Measurements from ENCODE around the gene CHD2.
"Not testable (repeated sequence)": the region's sequence is repeated elsewhere in the genome, so short reads cannot be mapped to it uniquely, and the experiment has no call there.

CHD2 gene

DNA sequence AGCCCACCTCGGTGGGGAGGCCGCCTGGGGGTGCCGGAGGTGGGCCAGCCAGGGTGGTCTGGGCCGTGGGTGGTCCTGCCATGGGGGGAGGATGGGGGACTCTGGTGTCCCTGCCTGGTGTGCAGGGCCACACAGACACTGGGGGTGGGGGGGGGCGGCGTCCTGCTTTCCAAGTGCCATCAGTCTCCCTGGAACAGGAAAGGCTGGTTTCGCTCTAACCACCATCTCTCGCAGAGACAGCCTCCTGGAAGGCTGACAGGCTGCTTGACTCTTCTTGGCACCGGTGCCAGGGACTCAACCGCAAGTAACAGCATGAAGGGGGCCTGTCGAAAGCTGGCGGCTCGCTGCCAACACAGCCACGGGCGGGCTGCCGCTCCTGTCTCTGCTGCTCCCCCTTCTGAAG is 148.6 kb downstream of the CHD2 start:
- no peak for DNase-seq (ENCODE audit: low read depth in 3 of 3)

- DNase-seq (ENCODE audit: low read depth in 3 of 3): no peak
Observed at GRCh38 chr15:93049233-93049632, 149.1 kb downstream of the CHD2 start.

DNA sequence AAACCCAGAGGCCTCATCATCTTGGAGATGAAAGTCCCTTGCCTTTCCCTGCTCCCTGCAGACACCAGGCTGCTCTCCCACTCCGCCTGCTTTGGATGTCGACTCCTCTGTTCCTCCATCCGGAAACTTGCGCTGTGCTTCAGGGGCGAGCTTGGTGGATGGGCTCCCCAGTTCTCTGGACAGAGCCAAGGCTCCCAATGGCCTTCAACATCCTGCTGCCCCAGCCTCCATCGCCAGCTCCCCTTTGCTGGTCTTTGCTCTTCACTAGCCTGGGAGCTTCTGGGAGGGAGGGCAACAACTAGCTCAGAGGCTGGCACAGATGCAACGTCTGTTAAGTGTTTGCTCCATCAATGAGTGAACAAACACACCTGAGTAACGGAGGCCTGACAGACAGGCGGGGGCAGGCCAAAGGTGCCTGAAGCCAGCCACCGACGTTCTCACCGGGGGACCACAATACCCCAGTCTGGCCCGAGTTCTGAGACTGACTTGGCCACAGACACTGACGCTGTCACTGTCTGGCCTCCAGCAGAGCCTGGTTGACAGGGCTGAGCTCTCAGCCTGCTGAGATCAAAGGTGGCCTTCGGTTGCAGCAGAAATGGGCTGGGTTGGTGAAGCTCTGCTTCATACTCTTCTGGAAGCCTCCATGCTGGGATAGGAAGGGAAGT is 149.9 kb downstream of the CHD2 start:
- DNase-seq (ENCODE audit: low read depth in 3 of 3): no peak

DNA sequence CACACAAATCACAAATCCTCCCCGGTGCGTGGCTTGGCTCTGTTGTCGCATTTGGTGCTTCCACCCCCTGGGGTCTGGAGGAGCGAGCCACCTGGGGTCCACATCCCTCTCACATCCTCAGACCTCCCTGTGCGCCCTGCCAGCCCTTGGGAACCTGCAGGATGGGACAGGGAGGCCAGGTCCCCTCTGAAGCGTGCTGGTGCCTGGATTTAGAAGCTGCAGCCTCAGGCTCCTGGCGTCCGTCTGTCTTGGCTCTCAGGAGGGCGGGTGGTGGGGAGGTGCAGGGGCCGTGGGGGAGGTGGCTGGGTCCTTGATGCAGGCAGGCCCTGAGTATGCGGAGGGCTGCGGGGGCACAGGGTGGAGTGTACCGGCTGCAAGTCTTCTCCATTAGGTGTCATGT is 150.5 kb downstream of the CHD2 start:
- DNase-seq (ENCODE audit: low read depth in 3 of 3): no peak

DNA sequence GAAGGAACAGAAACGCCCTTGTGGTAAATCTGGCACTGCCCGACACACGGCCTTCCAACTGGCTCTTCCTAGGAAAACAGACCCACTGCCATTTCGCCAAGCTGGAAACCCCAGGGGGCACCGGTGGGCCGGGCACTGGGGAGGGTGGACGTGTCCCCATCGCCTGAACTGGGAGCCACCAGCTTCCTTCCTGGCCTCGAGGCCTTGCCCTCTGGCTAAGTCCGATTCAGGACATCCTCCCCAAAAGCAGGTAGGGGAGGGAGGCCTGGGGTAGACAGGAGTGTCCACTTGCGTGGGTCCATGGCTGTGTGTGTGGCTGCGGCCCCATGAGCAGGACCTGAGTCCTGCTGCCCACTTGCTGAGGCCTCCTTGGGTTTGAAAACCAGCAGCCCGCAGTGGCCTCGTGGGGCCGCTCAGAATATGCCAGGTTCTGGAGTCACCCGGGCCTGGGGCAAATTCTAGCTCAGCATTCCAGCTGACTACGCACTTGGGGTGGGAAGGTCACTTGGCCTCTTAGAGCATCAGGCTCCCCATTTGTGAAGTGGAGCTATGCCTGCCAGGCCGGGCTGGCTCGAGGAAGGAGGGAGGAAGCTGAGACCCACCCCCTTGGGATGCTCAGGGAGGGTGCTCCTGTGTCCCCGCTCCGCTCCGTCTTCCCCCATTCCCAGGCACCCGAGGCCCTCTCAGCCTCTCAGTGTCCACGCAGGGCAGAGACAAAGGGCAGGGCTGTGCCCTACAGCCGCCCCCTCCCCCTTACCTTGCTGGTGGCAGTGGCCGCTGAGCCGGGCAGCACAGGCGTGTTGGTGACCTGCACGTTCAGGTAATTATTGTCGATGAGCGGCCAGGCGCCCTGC is 151.3 kb downstream of the CHD2 start:
- no peak for DNase-seq (ENCODE audit: low read depth in 3 of 3)

DNA sequence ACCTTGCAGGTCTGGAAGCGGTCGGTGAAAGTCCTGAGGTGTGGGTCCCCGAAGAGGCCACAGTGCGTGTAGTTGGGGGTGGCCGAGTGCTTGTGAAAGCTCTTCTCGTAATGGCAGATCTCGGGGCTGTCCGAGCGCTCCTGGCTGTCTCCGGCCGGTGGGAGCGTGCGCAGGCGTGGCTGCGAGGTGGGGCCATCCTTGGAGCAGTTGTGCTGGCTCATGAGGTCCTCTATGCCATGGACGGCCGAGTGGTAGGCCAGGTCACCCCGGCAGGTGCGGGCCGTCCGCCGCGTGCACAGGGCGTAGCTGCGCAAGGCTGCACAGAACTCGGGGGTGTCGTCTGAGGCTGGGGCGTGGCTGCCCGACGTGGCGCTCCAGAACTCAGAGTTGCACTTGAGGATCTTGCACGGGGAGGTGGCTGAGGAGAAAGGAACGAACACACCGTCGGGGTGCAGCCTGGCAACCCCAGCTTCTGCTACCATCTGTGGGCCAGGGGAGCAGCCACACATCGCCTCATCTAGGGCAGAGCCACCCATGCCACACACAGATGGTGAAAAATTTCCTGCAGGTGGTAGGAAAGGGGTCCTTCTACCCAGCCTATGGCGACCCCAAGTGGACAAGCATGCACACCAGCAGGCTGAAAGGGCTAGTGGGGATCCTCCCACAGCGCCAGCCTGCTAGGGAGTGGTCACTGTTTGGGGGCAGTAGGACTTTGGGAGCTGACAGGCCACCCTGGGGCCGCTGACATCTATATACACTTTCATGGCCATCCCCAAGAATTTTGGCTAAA is 152.2 kb downstream of the CHD2 start:
- DNase-seq (ENCODE audit: low read depth in 3 of 3): no peak

DNA sequence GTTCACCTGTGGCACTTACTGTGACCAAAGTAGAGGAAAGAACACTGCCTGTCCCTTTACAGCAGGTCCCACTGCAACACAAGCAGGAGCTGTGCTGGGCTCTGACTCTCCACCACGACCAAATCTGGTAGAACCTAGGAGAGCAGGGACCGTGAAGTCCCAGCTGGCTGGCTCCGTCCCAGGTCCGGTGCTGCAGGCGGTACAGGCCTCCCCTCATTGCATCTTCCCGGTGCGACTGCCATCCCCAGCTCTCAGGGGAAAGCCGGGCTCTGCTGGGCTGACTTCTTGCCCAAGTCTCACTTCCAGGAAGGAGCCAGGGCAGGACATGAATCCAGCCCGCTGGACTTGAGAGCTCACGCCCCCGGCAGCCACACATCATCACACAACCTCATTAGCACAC is 155.1 kb downstream of the CHD2 start:
- no peak for DNase-seq (ENCODE audit: low read depth in 3 of 3)

- no peak for DNase-seq (ENCODE audit: low read depth in 3 of 3)
Observed at GRCh38 chr15:93056836-93057235, 156.7 kb downstream of the CHD2 start.

DNA sequence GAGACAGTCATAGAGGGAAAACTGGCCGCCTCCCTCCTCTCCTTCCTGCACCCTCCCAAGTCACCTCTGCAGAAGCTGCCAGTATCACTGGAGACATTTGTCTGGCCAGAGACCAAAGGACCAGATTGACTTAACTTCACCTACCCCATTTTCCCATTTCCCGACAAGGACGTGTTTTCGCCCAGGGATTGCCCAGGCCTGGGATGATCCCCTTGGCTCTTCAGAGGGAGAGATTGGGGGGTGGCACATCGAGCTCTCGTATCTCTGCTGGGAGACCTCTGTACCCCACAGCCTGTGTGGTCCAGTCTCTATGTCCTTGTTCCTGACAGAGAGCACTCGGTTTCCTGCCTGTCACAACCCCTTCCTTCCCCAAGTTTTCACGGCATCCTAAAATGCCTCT is 157.5 kb downstream of the CHD2 start:
- no peak for DNase-seq (ENCODE audit: low read depth in 3 of 3)

DNA sequence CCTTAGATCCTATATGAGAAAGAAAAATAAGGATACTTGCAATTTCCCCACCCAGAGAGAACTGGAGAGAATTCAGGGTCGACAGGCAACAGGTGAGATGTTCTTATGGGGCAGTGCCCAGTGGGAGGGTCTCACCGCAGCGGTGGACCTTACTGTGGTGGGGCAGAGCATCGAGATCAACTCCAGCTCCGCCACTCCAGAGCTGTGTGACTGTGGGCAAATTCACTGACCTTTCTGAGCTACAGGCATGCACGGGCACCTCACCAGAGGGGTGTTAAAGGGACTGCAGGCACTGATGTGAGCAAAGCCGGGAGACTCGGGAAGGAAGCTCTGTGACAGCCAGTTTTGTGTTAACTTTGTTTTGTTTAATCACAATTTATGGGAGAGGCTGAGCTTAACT is 158.0 kb downstream of the CHD2 start:
- no peak for DNase-seq (ENCODE audit: low read depth in 3 of 3)

GRCh38 chr15:93058904-93059427 is 158.8 kb downstream of the CHD2 start:
- DNase-seq (ENCODE audit: low read depth in 3 of 3): no peak

GRCh38 chr15:93059442-93059841 is 159.3 kb downstream of the CHD2 start:
- no peak for DNase-seq (ENCODE audit: low read depth in 3 of 3)

DNA sequence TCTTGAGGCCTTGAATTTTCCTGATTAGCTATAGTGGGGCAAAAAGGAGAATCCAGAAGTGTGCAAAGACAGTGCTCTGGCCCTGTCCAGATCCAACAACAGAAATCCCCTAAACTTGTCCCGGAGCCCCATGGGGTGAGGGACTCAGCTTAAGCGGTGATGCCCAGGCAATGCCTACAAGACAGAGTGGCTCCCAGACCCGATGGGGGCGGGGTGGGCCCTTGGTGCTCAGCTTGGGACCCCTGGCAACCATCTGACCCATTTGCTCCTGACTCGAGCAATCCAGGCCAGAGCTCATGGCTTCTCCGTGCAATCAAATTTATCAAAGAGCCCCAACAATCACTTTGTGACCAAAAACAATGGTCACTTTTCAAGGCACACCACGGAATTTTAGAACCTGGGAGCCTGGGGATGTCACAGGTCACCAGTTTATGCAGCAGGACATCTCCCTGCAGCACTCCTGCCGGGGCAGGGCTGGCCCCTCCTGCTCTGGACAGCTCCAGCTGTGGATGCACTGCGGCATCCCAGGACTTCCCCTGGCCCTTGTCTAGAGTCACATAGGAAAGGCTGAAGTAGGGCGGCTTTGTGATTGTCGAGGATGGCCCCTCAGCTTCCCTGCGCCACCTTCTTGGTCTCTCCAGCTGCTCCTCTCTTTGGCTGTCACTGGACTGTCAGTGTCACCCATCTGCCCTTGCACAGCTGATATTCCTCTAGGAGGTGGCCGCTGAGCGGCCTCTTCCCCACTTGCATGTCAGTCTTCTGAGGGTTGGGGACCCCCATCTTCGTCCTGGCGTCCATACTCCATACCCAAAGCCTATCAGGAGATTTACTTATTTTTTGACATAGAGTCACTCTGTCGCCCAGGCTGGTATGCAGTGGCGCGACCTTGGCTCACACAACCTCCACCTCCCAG is 160.5 kb downstream of the CHD2 start:
- no peak for DNase-seq (ENCODE audit: low read depth in 3 of 3)

DNA sequence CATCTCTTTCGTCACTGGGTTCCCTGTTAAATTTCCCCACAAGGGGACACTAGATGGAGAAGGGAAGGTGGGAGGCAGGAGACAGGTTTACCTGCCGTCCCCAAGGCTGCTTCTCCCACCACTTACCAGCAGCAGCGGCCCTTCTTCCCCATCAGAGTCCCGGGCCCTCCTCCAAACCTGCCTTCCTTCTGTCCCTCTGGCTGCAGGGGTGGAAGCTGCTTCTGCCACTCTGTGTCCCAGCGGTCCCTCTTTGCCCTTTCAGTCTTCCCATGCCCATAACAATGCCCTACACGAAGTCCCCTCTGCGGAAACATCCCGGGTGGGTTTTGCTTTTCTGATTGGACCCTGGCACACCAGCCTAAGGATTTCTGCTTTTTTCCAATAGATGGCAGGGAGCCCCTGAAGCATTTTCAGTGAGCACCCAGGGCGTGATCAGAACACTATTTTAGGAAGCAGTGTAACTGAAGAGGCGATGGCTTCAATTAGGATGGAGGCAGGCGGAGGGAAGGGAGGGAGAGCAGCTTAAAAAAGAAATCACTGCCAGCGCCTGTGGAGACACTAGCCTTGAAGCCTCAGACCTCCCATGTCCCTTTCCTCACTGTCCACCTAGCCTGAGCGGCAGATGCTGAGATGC is 162.6 kb downstream of the CHD2 start:
- DNase-seq (ENCODE audit: low read depth in 3 of 3): not testable (repeated sequence)

GRCh38 chr15:93063262-93063671 is 163.1 kb downstream of the CHD2 start:
- no peak for DNase-seq (ENCODE audit: low read depth in 3 of 3)

GRCh38 chr15:93063796-93064690 is 163.9 kb downstream of the CHD2 start:
- no peak for DNase-seq (ENCODE audit: low read depth in 3 of 3)

DNA sequence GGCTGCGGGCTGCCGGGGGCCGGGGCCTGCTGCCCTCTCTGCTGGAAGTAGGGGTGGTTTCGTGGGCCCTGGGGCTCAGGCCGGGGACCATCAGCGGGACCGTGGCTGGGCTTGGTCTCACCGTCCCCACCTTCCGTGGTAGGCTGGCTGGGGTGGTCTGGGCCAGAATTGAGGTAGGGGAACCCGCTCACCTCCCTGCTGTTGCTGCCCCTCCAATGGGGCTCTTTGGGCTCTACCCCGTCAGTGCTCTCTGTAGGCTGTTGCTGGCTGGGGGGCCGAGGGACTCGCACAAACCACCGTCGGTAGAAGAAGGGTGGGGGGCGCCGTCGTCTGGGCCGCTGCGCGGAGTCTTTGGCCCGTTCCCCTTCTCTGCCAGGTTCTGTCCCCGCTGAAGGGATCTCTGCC is 165.5 kb downstream of the CHD2 start:
- no peak for DNase-seq (ENCODE audit: low read depth in 3 of 3)

DNA sequence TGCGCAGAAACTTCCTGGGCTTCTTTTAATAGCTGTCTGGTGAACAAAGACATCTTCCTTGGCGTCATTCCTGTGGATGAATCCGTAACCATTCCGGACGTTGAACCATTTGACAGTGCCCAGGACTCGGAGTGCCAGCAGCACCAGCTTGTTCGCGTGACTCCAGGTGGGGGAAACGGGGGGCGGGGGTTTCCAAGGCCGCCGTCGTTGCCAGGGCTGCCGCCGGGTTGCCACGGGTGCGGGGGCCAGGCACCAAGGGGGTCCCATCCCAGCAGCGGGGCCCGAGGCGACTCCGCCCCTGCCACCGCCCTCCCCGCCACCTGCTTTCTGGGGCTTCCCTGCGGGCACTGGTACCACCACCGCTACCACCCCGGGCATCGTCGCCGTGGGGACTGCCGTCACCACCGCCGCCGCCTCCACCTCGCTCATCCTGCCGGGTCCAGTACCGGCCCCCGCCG is 166.1 kb downstream of the CHD2 start:
- DNase-seq (ENCODE audit: low read depth in 3 of 3): no peak

DNA sequence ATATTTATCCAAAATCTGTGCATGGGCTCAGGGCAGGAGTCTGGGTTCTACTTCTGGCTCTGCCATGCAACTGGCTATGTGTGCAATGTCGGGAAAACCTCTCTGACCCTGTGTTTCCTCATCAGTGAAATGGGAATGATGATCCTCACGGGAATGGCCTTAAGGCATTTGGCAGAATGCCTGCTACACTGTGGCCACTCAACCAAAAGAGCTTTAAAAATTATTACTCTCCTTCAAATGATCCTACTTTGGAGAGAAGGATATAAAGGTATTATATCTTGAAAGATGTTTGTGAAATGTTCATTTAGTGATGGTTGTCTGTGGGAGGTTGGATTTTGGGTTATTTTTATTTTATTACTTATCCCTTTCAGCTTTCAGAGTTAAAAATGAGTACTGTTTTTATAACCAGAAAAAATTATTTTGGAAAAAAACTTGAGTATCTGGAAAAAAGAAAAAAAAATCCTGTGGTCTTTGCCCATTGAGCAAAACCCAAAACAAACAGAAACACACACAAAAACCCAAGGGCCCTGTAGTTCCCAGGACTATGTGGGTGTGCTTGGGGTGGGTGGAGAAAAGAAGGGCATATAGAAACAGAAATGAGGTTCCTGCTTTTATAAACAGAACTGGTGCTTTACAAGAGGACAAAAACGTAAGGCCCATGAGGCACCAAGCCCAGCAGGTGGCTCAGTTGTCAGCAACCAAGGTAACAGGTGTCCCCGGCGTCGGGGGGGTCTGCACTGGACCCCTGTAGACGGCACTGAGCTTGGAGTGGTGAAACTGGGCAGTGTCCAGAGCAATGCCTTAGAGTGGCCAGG is 166.9 kb downstream of the CHD2 start:
- no peak for DNase-seq (ENCODE audit: low read depth in 3 of 3)
